OCI-LY7 (cell line): ENCODE data around the gene PTPRE.

Experiments used
- EZH2phosphoT487 ChIP-seq: fragments of 200-600 bp; sonication (generic); IDR thresholded peaks from 2 replicates; pipeline ENCODE4 v1.6.1; 2018; ENCODE audit warnings: low read depth, borderline replicate concordance, mild to moderate bottlenecking, mixed run types, antibody characterized with exemption, low read length, moderate library complexity, mixed read lengths
- TF ChIP-seq, protein P1 (sequence below): fragments of 200-600 bp; sonication (generic); conservative IDR thresholded peaks from 2 replicates; pipeline ENCODE4 v1.5.1; 2014; ENCODE audit warnings: mild to moderate bottlenecking, antibody characterized with exemption, low read length, moderate library complexity, mixed read lengths

- TF ChIP-seq, protein P1, sequence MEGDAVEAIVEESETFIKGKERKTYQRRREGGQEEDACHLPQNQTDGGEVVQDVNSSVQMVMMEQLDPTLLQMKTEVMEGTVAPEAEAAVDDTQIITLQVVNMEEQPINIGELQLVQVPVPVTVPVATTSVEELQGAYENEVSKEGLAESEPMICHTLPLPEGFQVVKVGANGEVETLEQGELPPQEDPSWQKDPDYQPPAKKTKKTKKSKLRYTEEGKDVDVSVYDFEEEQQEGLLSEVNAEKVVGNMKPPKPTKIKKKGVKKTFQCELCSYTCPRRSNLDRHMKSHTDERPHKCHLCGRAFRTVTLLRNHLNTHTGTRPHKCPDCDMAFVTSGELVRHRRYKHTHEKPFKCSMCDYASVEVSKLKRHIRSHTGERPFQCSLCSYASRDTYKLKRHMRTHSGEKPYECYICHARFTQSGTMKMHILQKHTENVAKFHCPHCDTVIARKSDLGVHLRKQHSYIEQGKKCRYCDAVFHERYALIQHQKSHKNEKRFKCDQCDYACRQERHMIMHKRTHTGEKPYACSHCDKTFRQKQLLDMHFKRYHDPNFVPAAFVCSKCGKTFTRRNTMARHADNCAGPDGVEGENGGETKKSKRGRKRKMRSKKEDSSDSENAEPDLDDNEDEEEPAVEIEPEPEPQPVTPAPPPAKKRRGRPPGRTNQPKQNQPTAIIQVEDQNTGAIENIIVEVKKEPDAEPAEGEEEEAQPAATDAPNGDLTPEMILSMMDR, result no peak
- no peak for TF ChIP-seq EZH2phosphoT487
These were observed 69.4 kb downstream of the PTPRE start for GRCh38 chr10:127976286-127976685.
